IgD-negative memory B cell (primary cell): ENCODE results near the gene MPC2. TPM values are rescaled to one million over a fixed set of nuclear protein-coding genes. Genes with fewer than 3 reads are reported as not detected.
"Not testable (repeated sequence)": the region's sequence is repeated elsewhere in the genome, so short reads cannot be mapped to it uniquely, and the experiment has no call there.

Experiments used
- H3K27ac Mint-ChIP-seq, 3 donors: one replicate each; pipeline ENCODE4 v1.8.0; 2020 to 2022; ENCODE audit warnings: mild to moderate bottlenecking in 3 of 3, mixed read lengths in 3 of 3, moderate library complexity in 1 of 3
- H3K27me3 Mint-ChIP-seq: one replicate; pipeline ENCODE4 v1.8.0; 2021; ENCODE audit warnings: mixed read lengths
- H3K36me3 Mint-ChIP-seq: one replicate; pipeline ENCODE4 v1.8.0; 2020; ENCODE audit warnings: mild to moderate bottlenecking, mixed read lengths
- H3K4me1 Mint-ChIP-seq, 3 donors: one replicate each; pipeline ENCODE4 v1.8.0; 2020 to 2022; ENCODE audit warnings: mixed read lengths in 3 of 3, mild to moderate bottlenecking in 1 of 3
- H3K4me3 Mint-ChIP-seq, 4 donors: one replicate each; pipeline ENCODE4 v1.8.0; 2020 to 2022; ENCODE audit warnings: mild to moderate bottlenecking in 4 of 4, mixed read lengths in 4 of 4, moderate library complexity in 3 of 4
- H3K9me3 Mint-ChIP-seq, 3 donors: one replicate each; pipeline ENCODE4 v1.8.0; 2020 to 2021; ENCODE audit warnings: mixed read lengths in 3 of 3, mild to moderate bottlenecking in 1 of 3
- polyA plus RNA-seq: library from polyadenylated mRNA; unstranded; fragments of 300-500 nt; fragmentation: Illumina TruSeq; gene quantifications from one replicate; pipeline ENCODE4 v1.2.3, GENCODE V29; 2021

Gene MPC2
- polyA plus RNA-seq, 1 donor from 2014 or later, result 69.3 TPM

GRCh38 chr1:167904652-167905130 lies 32.2 kb downstream of the MPC2 start:
- H3K4me3 Mint-ChIP-seq, result no peak overlapping the region
- H3K4me1 Mint-ChIP-seq, result peaks cover 0 to 2% (median 1%) of the 10 kb centered on the region in 3 donors
- H3K9me3 Mint-ChIP-seq, result peaks cover 0 to 8% (median 3%) of the 10 kb centered on the region in 3 donors
- H3K27ac Mint-ChIP-seq, result no peak overlapping the region
- H3K36me3 Mint-ChIP-seq, result no peaks in the 10 kb centered on the region
- peaks cover 3% of the 10 kb centered on the region for H3K27me3 Mint-ChIP-seq

GRCh38 chr1:167900907-167901306 lies 36.0 kb downstream of the MPC2 start:
- Mint-ChIP-seq H3K4me1 (peaks cover 0 to 6% (median 3%) of the 10 kb centered on the region in 3 donors), H3K4me3 (no peak overlapping the region), H3K36me3 (no peaks in the 10 kb centered on the region), H3K9me3 (peaks cover 0 to 1% (median 0%) of the 10 kb centered on the region in 3 donors), H3K27ac (no peak overlapping the region), H3K27me3 (no peaks in the 10 kb centered on the region)

- H3K9me3 Mint-ChIP-seq, result no peaks in the 10 kb centered on the region
- H3K27ac Mint-ChIP-seq, result no peak overlapping the region
- H3K4me1 Mint-ChIP-seq, result peaks cover 0 to 6% (median 3%) of the 10 kb centered on the region in 3 donors
- no peaks in the 10 kb centered on the region for H3K27me3 Mint-ChIP-seq
- no peak overlapping the region for H3K4me3 Mint-ChIP-seq
- no peaks in the 10 kb centered on the region for H3K36me3 Mint-ChIP-seq
Measured at GRCh38 chr1:167899253-167899681, 37.6 kb downstream of the MPC2 start.

GRCh38 chr1:167898578-167899222 lies 38.2 kb downstream of the MPC2 start:
- Mint-ChIP-seq H3K4me1 (peaks cover 0 to 6% (median 3%) of the 10 kb centered on the region in 3 donors), H3K4me3 (no peak overlapping the region), H3K27ac (no peak overlapping the region), H3K36me3 (no peaks in the 10 kb centered on the region), H3K27me3 (no peaks in the 10 kb centered on the region), H3K9me3 (no peaks in the 10 kb centered on the region)

- H3K36me3 Mint-ChIP-seq, result peaks cover 1% of the 10 kb centered on the region
- H3K4me1 Mint-ChIP-seq, result peaks cover 0 to 7% (median 5%) of the 10 kb centered on the region in 3 donors
- no peaks in the 10 kb centered on the region for H3K9me3 Mint-ChIP-seq
- H3K4me3 Mint-ChIP-seq, result no peak overlapping the region
- no peaks in the 10 kb centered on the region for H3K27me3 Mint-ChIP-seq
- H3K27ac Mint-ChIP-seq, result no peak overlapping the region
Measured at GRCh38 chr1:167893798-167894197, 43.1 kb downstream of the MPC2 start.

- Mint-ChIP-seq H3K9me3 (peaks cover 0 to 3% (median 0%) of the 10 kb centered on the region in 3 donors), H3K27me3 (no peaks in the 10 kb centered on the region), H3K27ac (no peak overlapping the region), H3K4me1 (peaks cover 0 to 7% (median 5%) of the 10 kb centered on the region in 3 donors), H3K4me3 (no peak overlapping the region), H3K36me3 (peaks cover 3% of the 10 kb centered on the region)
Measured at GRCh38 chr1:167890400-167890799, 46.5 kb downstream of the MPC2 start.

- H3K27ac Mint-ChIP-seq, H3K4me3 Mint-ChIP-seq, H3K4me1 Mint-ChIP-seq, H3K36me3 Mint-ChIP-seq, H3K9me3 Mint-ChIP-seq, H3K27me3 Mint-ChIP-seq: not testable (repeated sequence)
Measured at GRCh38 chr1:167887187-167887586, 49.7 kb downstream of the MPC2 start.

GRCh38 chr1:167882376-167882775 lies 54.5 kb downstream of the MPC2 start:
- H3K36me3 Mint-ChIP-seq, result peaks cover 3% of the 10 kb centered on the region
- H3K4me1 Mint-ChIP-seq, result no peaks in the 10 kb centered on the region
- no peak overlapping the region for H3K4me3 Mint-ChIP-seq
- H3K9me3 Mint-ChIP-seq, result no peaks in the 10 kb centered on the region
- no peak overlapping the region for H3K27ac Mint-ChIP-seq
- H3K27me3 Mint-ChIP-seq, result no peaks in the 10 kb centered on the region

- no peak overlapping the region for H3K4me3 Mint-ChIP-seq
- no peaks in the 10 kb centered on the region for H3K9me3 Mint-ChIP-seq
- no peaks in the 10 kb centered on the region for H3K27me3 Mint-ChIP-seq
- no peak overlapping the region for H3K27ac Mint-ChIP-seq
- peaks cover 3% of the 10 kb centered on the region for H3K36me3 Mint-ChIP-seq
- H3K4me1 Mint-ChIP-seq, result no peaks in the 10 kb centered on the region
Measured at GRCh38 chr1:167881786-167882185, 55.1 kb downstream of the MPC2 start.

GRCh38 chr1:167881069-167881468 lies 55.8 kb downstream of the MPC2 start:
- H3K4me3 Mint-ChIP-seq, result no peak overlapping the region
- no peaks in the 10 kb centered on the region for H3K4me1 Mint-ChIP-seq
- peaks cover 1% of the 10 kb centered on the region for H3K36me3 Mint-ChIP-seq
- H3K27ac Mint-ChIP-seq, result no peak overlapping the region
- H3K27me3 Mint-ChIP-seq, result no peaks in the 10 kb centered on the region
- H3K9me3 Mint-ChIP-seq, result no peaks in the 10 kb centered on the region

- Mint-ChIP-seq H3K4me1 (no peaks in the 10 kb centered on the region), H3K4me3 (no peak overlapping the region), H3K27me3 (no peaks in the 10 kb centered on the region), H3K27ac (no peak overlapping the region), H3K36me3 (peaks cover 1% of the 10 kb centered on the region), H3K9me3 (no peaks in the 10 kb centered on the region)
Measured at GRCh38 chr1:167880580-167881021, 56.3 kb downstream of the MPC2 start.

GRCh38 chr1:167879508-167879907 lies 57.4 kb downstream of the MPC2 start:
- Mint-ChIP-seq H3K9me3 (no peaks in the 10 kb centered on the region), H3K4me1 (no peaks in the 10 kb centered on the region), H3K36me3 (peaks cover 1% of the 10 kb centered on the region), H3K27ac (no peak overlapping the region), H3K4me3 (no peak overlapping the region), H3K27me3 (no peaks in the 10 kb centered on the region)

- Mint-ChIP-seq H3K4me1 (no peaks in the 10 kb centered on the region), H3K9me3 (no peaks in the 10 kb centered on the region), H3K36me3 (peaks cover 1% of the 10 kb centered on the region), H3K27ac (no peak overlapping the region), H3K27me3 (no peaks in the 10 kb centered on the region), H3K4me3 (no peak overlapping the region)
Measured at GRCh38 chr1:167878372-167879160, 58.3 kb downstream of the MPC2 start.

- Mint-ChIP-seq H3K4me1 (no peaks in the 10 kb centered on the region), H3K36me3 (peaks cover 3% of the 10 kb centered on the region), H3K27me3 (no peaks in the 10 kb centered on the region), H3K4me3 (no peak overlapping the region), H3K9me3 (no peaks in the 10 kb centered on the region), H3K27ac (no peak overlapping the region)
Measured at GRCh38 chr1:167876597-167877175, 60.2 kb downstream of the MPC2 start.

GRCh38 chr1:167871331-167871730 lies 65.5 kb downstream of the MPC2 start:
- H3K27ac Mint-ChIP-seq, result no peak overlapping the region
- no peaks in the 10 kb centered on the region for H3K9me3 Mint-ChIP-seq
- peaks cover 1% of the 10 kb centered on the region for H3K36me3 Mint-ChIP-seq
- H3K4me3 Mint-ChIP-seq, result no peak overlapping the region
- H3K27me3 Mint-ChIP-seq, result no peaks in the 10 kb centered on the region
- no peaks in the 10 kb centered on the region for H3K4me1 Mint-ChIP-seq
